Panc1 (cell line): ENCODE results near the gene KCNQ2. TPM values are rescaled to one million over a fixed set of nuclear protein-coding genes. Genes with fewer than 3 reads are reported as not detected.

Source experiments
- ATAC-seq: fragments of 200-7000 bp; cut with Tn5 transposase; 2 replicates; pipeline ENCODE4 v1.9.1; 2020; ENCODE audit warnings: mild to moderate bottlenecking, moderate library complexity
- BruUV-seq: library from RNA; stranded (reverse); fragments of 400-500 nt; replicated peaks from 2 replicates; lab custom pipeline; 2021; lab: Mats Ljungman, UMichigan
- CTCF ChIA-PET: fragments of 300-600 bp; sonication (Branson Sonifier 250); formaldehyde crosslinking; loops from one replicate; lab custom pipeline; 2022; ENCODE audit warnings: antibody characterized with exemption; lab: Charles Lee
- POLR2A ChIA-PET: fragments of 300-600 bp; sonication (Branson Sonifier 250); formaldehyde crosslinking; loops from one replicate; lab custom pipeline; 2022; ENCODE audit warnings: antibody characterized with exemption; lab: Charles Lee
- DNase-seq: peaks from one replicate; pipeline ENCODE4 v3.0.0-alpha.2; 2010; ENCODE audit warnings: low read depth, low spot score
- H3K27ac ChIP-seq: 2 replicates; pipeline ENCODE4 v1.5.1; 2011; ENCODE audit warnings: mild to moderate bottlenecking, low read length, inconsistent platforms
- H3K27me3 ChIP-seq: fragments of 200-500 bp; sonication (Bioruptor generic); 2 replicates; pipeline ENCODE4 v1.6.0; 2014; ENCODE audit warnings: low read length, inconsistent platforms; ENCODE audit not compliant: control insufficient read depth, insufficient read depth
- H3K36me3 ChIP-seq: fragments of 200-500 bp; sonication (Bioruptor generic); 2 replicates; pipeline ENCODE4 v1.5.1; 2014; ENCODE audit warnings: inconsistent platforms, mild to moderate bottlenecking, low read length, moderate library complexity; ENCODE audit not compliant: control insufficient read depth, insufficient read depth
- H3K4me1 ChIP-seq: 2 replicates; pipeline ENCODE4 v1.5.1; 2011; ENCODE audit warnings: inconsistent platforms, mild to moderate bottlenecking, low read length, moderate library complexity; ENCODE audit not compliant: control insufficient read depth, insufficient read depth
- H3K4me3 ChIP-seq, 2 experiments: 2 replicates each; pipeline ENCODE4 v1.5.1; 2011 to 2012; ENCODE audit warnings: low read depth in 2 of 2, low read length in 2 of 2, mild to moderate bottlenecking in 2 of 2, inconsistent platforms in 1 of 2, moderate library complexity in 1 of 2
- H3K9me3 ChIP-seq: fragments of 200-500 bp; sonication (Bioruptor generic); 2 replicates; pipeline ENCODE4 v1.5.1; 2014; ENCODE audit warnings: low read depth, mild to moderate bottlenecking, inconsistent platforms, low read length, moderate library complexity; ENCODE audit not compliant: control insufficient read depth, insufficient read depth
- CTCF ChIP-seq: fragments of 450-650 bp; IDR thresholded peaks from 2 replicates; pipeline ENCODE4 v1.5.1; 2017; ENCODE audit warnings: mild to moderate bottlenecking
- POLR2AphosphoS5 ChIP-seq: IDR thresholded peaks from 2 replicates; pipeline ENCODE4 v1.6.1; 2012; ENCODE audit warnings: mild to moderate bottlenecking, low read depth, low read length, moderate library complexity
- REST ChIP-seq, 2 experiments: IDR thresholded peaks; 2 replicates each; pipeline ENCODE4 v1.6.1; 2011 to 2012; ENCODE audit warnings: low read depth in 2 of 2, control low read depth in 1 of 2, low read length in 1 of 2, mild to moderate bottlenecking in 1 of 2, moderate library complexity in 1 of 2; ENCODE audit not compliant: insufficient read depth in 1 of 2
- SIN3A ChIP-seq: IDR thresholded peaks from 2 replicates; pipeline ENCODE4 v1.6.1; 2012; ENCODE audit warnings: low read depth, mild to moderate bottlenecking, low read length, moderate library complexity, borderline replicate concordance; ENCODE audit not compliant: insufficient read depth
- TCF7L2 ChIP-seq: IDR thresholded peaks from 2 replicates; pipeline ENCODE4 v1.6.1; 2011; ENCODE audit warnings: mild to moderate bottlenecking, low read depth, low read length, inconsistent platforms
- in situ Hi-C: cut with HindIII; loops from 2 replicates; pipeline ENCODE4 v1.10.0; 2016; ENCODE audit warnings: low sequenced_read_pairs, low pct_unique_long_range_greater_than_20kb
- intact Hi-C: fragments of 100-400 bp; cut with micrococcal nuclease; formaldehyde crosslinking; loops from one replicate; pipeline ENCODE4 v1.10.0; 2022; ENCODE audit not compliant: unreplicated experiment
- total RNA-seq: library from RNA; stranded (reverse); gene quantifications from one replicate; pipeline ENCODE4 v1.2.1, GENCODE V29; 2021; ENCODE audit not compliant: unreplicated experiment

The KCNQ2 gene
- total RNA-seq, 1 experiment from 2014 or later, result 19.4 TPM

GRCh38 chr20:63366390-63367365 lies 105.8 kb downstream of the KCNQ2 start:
- POLR2A ChIA-PET, result no interaction called here
- CTCF ChIA-PET, result interaction anchor here (0.5 kb wide), 1 partner anchor 143 kb away, joined by 3 read pairs; no protein-coding TSS in a partner anchor
- Histone ChIP-seq H3K4me3 (no peak overlapping the region), H3K4me1 (no peaks in the 10 kb centered on the region), H3K27ac (no peak overlapping the region), H3K27me3 (no peaks in the 10 kb centered on the region), H3K36me3 (no peaks in the 10 kb centered on the region), H3K9me3 (no peaks in the 10 kb centered on the region)
- BruUV-seq, result no TSS peak
- DNase-seq, result no peak
- in situ Hi-C loops, result no loop called here
- no peak for TF ChIP-seq REST (IDR thresholded peaks at IDR 0.05; ENCODE audit: insufficient read depth in 1 of 2, low read depth in 2 of 2, low read length in 1 of 2)
- TF ChIP-seq CTCF, result no peak
- intact Hi-C loops, result no loop called here
- ATAC-seq, result peak; percentile 26; the same call in 1 of the 2 replicates

- BruUV-seq, result no TSS peak
- no peak for ATAC-seq
- H3K27ac ChIP-seq, result no peak overlapping the region
- no peaks in the 10 kb centered on the region for H3K36me3 ChIP-seq
- in situ Hi-C loops (no loop called here), intact Hi-C loops (no loop called here)
- ChIA-PET CTCF (no interaction called here), POLR2A (no interaction called here)
- H3K4me1 ChIP-seq, result no peaks in the 10 kb centered on the region
- no peaks in the 10 kb centered on the region for H3K27me3 ChIP-seq
- H3K9me3 ChIP-seq, result no peaks in the 10 kb centered on the region
- no peak for TF ChIP-seq TCF7L2
- TF ChIP-seq CTCF, result no peak
- no peak for TF ChIP-seq SIN3A
- TF ChIP-seq POLR2AphosphoS5, result no peak
- no peak for TF ChIP-seq REST (IDR thresholded peaks at IDR 0.05; ENCODE audit: insufficient read depth in 1 of 2, low read depth in 2 of 2, low read length in 1 of 2)
- no peak overlapping the region for H3K4me3 ChIP-seq
- no peak for DNase-seq
Measured at GRCh38 chr20:63365601-63366389, 106.7 kb downstream of the KCNQ2 start.
